ENCODE results near the gene KCNAB2.

GRCh38 chr1:6059866-6060265 lies 14.2 kb downstream of the KCNAB2 start:
- TF ChIP-seq CTCF (IDR thresholded peaks at IDR 0.05; ENCODE audit: low read length) (no peak), EZH2 (IDR thresholded peaks at IDR 0.05; ENCODE audit: borderline replicate concordance, low read length) (no peak)
